SKM-1 (cell line): Measurements from ENCODE around the gene KLF3.
"Not testable (repeated sequence)": the region's sequence is repeated elsewhere in the genome, so short reads cannot be mapped to it uniquely, and the experiment has no call there.

Experiments used
- DNase-seq: peaks from one replicate; lab custom pipeline; 2025; ENCODE audit not compliant: unreplicated experiment; lab: John Stamatoyannopoulos, UW

The KLF3 gene

DNA sequence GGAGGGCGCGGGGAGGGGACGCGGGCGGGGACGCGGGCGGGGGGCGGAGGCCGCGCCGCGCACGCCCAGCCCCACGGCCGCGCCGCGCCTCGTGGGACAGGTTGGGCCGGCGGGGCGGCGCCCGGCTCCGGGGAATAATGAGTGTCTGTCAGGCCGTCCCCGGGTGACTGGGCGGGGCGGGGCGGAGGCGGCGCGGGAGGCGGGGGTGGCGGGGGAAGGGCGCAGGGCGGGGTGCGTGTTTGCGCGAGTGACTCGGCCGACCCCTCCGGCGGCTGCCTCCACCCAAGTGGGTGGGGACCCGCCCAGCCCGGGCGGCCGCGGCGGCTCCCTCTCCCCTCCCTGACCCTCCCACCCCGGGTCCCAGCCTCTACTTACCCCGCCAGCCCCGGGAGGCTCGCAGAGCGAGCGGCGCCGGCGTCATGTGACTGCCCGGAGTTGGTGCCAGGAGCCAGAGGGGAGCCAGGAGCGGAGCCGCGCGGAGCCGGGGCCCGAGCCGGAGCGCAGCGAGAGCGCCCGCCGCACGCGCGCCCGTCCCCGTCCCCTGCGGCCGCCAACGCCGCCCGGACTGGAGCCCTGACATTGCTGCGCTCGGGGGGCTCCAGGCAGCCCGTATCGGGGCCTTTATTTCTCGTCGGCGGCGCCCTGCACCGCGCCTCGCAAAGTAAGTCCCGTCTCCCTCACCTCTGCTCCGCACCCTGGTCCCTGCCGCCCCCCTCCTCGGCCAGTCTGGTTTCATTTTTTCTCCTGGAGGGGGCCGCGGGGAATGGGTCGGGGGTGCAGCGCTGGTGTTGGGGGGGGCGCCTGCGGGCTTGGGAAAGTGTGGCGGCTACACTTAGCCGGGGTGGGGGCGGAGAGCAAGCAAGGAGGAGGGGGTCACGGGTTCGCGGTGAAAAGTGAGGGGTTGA is at the start of gene KLF3:
Gene KLF3, plus strand, starts transcription at position 399 of the 905 bp plus-strand sequence. CDS start 16,427 bp downstream, outside the sequence.
- peak; percentile 74 for DNase-seq

DNA sequence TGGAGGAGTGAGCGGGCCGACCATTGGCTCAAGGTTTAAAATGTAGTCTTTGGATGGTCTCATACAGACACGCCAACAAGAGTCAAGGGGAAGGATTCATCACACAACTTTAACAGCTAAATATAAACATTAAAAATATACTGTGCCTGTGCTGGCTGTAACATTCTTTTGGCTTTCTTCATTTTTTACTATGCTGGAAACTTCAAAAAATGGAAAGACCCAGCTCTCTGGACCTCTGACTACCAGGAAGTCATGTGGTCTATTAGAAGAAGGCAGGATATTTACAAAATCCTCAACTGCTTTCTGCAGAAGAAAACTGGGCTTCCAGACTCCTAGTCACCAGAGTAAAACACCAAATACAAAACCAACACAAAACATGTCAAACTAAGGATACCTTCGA is 49.8 kb upstream of the KLF3 start:
- no peak for DNase-seq

DNA sequence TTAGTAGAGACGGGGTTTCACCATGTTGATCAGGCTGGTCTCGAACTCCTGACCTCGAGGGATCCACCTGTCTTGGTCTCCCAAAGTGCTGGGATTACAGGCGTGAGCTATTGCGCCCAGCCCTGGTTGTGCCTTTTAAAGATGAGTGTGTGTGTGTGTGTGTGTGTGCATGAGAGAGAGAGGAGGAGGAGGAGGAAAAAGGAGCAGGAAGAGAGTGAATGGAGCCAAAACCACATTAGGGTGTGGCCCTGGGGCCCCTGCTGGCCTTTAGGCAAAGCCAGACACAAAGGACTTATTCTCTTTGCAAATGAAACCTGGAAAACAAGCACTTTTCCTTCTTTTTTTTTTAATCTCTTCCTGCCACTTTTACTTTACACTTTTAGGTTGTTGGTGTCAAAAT is 48.2 kb upstream of the KLF3 start:
- DNase-seq = no peak

DNA sequence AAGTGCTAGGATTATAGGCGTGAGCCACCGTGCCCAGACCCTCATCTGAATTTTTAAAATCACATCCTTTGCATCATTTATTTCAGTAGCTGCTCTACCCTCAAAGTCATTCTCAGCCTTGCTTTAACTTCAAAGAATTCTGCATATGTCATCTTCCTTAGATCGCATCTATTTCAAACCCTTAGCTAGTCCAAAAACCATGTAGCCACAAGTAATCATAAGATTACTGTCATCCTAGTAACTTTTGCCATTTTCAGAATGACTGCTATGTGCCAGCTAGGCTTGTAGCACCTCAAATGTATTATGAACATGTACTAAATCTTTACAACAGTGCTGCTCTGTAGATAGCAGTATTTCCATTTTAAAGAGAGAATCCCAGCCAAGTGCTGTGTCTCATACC is 45.5 kb upstream of the KLF3 start:
- DNase-seq = no peak

DNA sequence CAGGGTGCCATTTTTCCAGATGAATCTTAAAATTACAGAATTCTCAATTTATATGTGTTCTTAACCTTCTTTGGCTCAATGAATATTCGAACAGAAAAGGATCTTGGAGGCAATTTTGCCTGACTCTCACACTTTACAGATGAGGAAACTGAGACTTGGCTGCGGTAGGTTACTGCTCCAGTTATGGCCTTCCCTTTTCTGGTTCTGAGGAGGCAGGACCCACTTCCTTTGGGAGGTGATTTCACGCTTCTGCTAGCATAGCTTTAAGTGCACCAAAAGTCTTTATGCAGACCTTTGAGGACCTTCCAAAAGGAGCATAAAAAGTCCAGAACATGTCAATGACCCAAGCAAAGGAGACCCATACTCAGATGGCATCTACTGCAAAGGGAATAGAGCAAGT is 44.7 kb upstream of the KLF3 start:
- DNase-seq = no peak

DNA sequence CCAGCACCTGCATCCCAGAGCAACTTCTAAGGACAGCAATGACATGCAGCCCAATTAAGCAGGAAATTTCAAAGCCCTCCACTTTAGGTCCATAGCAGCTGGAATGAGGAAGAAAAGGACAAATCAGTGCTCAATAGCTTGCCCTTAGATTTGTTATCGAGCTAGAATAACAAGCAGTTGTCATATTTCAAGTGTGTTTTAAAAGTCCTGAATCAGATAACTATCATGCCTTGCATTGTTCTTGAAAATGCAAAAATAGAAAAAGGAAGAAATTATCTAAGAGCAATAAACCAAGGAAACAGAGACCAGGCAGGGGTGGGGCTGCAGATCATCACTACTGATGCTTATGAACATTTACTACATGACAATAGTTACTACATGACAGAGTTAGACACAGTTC is 43.9 kb upstream of the KLF3 start:
- DNase-seq = no peak

DNA sequence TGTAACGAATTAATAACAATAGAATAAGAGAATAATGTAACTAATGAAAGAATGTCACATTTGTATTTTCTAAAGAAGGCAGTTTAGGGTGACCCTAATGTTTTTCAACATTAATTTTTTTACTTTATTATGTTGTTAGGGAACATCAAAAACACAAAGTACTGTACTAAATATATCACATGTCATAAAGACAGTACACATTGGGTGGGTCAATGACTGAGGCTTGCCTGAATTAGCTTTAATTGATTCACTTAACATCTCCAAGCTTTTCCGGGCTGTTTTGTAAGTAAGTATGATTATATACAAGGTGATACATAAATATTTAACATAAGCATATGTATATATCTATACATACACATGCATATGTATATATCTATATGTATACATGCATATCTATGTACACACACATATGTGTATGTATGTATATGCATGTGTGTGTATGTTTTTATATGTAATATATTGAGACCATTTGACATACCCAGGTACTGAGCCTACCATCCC is 43.4 kb upstream of the KLF3 start:
- DNase-seq = no peak

DNA sequence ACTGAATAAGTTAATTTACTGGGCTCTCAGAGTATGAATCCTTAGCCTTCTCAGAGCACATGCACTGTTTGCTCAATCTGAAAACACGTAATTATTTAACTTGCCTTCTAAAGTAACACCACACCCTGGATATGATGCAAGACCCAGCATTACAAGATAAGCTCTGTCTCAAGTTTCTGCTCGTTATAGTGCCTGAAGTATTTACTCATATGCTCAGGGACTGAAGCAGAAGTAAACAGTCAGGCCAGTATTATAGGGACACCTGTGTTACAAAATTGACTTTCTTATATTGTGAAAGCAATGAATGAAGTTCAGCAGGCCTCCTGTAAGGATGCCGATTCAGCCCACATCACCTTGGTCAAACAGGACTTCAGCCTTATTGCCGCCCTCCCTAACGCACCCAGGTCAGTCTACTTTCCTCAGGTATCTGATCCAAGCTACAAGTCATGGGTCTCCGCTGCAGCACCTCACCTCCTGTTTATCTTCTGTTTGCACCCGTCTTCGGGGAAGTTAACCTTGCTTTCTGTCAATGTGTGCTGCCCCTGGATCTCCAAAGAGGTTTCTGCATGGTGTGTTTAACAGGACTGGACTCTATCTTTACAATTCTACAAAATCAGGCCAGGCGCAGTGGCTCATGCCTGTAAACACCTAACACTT is 42.8 kb upstream of the KLF3 start:
- peak; percentile 61 for DNase-seq

DNA sequence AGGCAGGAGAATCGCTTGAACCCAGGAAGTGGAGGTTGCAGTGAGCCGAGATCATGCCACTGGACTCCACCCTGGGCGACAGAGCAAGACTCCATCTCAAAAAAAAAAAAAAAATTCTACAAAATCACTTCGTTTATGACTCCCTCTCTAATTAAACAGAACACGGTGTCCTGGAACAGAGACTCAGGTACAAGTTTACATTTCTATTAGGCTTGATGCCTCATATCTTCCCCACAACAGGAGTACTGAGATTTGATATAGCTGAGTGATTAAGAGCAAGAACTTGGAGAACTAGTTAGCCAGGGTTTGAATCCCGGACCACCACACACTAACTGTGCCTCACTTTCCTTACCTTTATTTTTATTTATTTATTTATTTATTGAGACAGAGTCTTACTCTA is 42.2 kb upstream of the KLF3 start:
- no peak for DNase-seq

DNA sequence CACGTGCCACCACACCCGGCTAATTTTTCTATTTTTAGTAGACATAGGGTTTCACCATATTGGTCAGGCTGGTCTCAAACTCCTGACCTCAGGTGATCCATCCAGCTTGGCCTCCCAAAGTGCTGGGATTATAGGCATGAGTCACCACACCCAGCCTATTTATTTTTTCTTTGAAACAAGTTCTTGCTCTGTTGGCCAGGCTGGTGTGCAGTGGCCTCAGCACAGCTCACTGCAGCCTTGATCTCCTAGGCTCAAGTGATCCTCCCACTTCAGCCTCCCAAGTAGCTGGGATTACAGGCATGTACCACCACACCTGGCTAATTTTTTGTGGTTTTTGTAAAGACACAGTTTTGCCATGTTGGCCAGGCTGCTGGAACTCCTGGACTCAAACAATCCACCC is 41.7 kb upstream of the KLF3 start:
- DNase-seq = not testable (repeated sequence)

DNA sequence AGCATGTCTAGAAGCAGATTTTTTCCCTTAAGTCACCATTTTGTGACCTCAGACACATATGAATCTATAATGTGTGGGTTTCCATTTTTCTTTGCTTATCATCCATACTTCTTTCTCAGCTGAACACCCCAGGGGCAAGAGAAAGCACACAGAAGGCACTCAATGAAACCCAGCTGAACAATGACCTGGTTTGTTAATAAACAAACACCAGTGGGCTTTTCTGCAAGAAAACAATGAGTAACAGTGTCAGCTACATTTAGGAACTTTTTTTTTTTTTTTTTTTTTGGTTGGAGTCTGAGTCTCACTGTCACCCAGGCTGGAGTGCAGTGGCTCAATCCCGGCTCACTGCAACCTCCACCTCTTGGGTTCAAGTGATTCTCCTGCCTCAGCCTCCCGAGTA is 40.7 kb upstream of the KLF3 start:
- no peak for DNase-seq

DNA sequence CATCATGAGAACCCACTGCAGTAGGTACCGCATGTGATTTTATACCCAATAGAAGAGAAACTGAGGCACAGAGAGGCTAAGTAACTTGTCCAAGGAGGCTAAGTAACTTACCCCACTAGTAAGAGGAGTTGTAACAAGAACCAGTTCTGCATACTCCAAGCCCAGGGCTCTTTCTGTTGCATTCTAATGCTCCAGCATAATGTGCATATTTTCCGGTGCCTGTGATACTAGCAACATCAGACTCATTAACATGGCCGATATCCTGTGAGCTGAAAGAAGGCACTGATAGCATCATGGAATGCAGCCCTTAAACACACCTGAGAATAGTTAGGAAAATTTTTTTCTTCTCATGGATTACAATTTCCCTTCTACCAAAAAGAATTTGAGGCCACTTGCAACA is 39.7 kb upstream of the KLF3 start:
- DNase-seq = no peak

DNA sequence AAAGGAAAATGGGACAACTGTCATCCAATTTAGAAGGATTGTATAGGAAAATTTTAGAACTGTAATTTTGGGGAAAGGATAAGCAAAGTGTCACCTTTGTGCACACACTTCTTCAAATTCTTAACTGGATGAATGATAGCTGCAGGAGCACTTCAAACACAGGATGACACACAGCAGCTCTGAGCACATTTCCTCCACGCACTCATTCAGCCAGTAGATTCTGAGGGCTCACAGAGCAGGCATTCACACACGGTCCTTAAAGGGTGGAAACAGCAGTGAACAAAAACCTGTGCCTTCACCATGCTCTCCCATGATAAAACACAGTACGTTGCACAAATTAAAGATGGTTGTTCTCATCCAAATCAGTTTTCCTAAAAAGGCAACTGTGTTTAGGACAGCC is 38.5 kb upstream of the KLF3 start:
- no peak for DNase-seq

DNA sequence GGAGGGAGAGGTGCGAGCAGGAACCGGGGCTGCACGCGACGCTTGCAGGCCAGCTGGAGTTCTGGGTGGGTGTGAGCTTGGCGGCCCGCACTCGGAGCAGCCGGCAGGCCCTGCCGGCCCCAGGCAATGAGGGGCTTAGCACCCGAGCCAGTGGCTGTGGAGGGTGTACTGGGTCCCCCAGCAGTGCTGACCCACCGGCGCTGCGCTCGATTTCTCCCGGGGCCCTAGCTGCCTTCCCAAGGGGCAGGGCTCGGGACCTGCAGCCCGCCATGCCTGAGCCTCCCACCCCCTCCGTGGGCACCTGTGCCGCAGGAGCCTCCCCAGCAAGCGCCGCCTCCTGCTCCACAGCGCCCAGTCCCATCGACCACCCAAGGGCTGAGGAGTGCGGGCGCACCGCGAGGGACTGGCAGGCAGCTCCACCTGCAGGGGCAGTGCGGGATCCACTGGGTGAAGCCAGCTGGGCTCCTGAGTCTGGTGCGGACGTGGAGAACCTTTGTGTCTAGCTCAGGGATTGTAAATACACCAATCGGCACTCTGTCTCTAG is 37.0 kb upstream of the KLF3 start:
- not testable (repeated sequence) for DNase-seq

DNA sequence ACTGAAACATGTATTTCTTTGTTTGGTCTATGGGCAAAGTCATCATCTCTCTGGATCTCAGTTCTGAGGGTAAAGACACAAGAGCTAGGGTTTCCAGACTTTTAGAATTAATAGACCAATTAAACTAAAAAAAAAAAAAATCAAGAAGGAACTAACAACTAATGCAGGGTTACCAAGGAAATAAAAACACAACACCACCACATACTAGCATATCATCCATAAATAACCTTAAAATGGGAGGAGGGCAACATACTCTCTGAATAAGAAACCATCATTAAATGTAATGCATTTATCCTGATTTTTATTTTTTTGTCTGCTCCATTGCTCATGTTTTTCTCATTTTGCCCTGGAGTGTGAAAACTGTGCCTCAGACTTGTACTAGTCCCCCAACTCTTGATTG is 33.5 kb upstream of the KLF3 start:
- no peak for DNase-seq

DNA sequence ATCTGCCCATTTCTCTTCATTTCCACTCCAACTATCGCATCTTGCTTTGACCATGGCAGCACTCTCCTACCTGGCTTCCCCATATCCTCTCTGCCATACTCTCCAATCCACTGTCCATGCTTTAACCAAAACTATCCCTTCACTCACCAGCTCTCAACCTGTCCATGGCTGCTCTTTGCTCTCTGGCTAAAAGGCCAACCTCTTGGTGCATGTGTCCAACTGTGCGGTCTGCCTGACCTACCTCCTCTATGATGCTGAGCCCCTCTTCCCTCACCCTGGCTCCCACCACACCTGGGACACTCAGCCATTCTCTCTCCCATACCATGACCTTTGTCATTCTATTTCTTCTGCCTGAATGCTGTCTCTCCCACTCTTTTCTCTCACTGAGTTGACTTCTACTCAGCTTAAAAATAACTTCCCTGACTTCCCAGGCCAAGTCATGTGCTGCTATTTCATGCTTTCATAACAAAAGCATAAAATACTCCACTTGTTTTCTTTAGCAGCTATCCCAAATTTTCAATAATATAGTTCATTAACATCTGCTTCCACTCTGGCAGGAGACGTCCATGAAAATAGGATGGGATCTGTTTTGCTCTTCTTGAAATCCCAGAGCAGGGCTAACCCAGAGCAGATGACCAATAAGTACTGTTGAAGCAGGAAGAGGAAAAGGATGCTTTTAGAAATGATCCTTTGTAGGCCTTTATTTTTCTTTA is 29.8 kb upstream of the KLF3 start:
- DNase-seq = no peak

DNA sequence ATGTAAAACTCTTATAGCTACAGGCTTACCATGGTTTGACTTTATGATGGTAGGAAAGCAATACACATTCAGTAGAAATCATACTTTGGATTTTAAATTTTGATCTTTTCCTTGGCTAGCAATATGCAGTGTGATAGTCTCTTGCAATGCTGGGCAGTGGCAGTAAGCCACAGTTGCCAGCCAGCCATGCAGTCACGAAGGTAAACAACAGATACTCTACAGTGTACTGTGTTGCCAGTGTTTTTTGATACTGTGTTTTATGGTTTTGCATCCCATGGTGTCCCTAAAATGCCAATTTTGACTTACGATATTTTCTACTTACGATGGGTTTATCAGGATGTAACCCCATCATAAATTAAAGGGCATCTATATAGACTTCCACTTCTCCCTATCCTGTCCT is 24.8 kb upstream of the KLF3 start:
- DNase-seq = no peak

DNA sequence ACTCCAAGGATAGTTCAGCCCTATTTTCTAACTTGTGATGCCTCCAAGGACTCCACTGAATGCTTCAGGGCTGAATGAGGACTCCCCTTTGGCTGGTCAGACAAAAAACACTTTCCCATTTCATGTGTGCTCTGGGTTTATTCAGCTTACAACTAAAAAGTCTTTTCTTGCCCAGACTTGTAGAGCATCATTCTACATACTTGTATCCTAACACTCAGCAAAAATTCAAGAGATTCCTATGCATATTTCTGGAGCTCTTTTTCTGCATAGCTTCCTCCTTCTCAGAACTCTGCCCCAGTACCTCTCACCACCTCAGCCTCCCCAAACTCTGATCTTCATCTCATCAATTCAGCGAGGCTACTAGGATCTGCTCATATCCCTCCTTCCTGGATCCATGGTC is 22.2 kb upstream of the KLF3 start:
- no peak for DNase-seq

DNA sequence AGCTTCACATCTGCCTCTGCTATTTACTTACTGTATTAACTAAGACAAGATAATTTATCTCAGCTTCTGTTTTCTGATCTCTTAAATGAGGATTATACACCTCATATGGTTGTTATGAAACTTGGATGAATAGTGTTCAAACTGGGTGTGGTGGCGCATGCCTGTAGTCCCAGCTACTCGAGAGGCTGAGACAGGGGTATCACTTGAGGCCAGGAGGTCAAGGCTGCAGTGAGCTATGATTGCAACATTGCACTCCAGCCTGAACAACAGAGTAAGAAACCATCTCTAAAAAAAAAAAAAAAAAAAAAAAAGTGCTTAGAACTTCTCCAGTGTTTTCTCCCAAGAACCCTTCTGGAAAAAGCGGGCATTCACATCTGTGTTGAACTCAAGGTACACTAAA is 19.8 kb upstream of the KLF3 start:
- no peak for DNase-seq

DNA sequence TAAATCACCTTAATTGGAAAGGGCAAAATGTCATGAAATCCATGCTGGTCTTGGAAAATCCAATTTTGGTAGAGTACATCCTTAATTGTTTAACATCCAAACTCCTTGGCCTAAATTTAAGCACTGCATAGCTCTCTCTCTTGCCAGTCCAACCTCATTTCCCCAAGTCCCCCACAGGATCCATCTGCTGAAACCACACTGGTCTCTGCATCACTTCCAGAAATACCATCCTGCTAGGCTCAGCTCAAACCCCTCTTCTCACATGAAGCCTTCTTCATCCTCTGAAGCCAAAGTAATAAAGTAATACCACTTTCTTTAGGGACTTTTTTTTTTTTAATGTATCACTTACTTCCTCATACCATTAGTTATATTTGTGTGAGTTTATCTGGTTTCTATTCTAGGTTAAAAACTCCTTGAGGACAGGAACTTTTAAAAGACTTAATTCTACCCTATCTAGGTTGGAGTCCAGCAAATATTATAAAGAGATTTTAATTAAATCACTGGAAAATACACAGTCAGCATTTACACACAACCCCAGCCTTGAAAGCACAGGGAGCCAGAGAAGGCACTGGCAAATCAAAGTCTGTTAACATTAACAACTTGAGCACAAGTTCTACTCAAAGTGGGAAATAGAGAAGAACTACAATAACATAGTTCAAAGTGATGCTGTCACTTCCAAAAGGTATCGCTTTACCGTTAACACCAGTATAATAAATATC is 16.7 kb upstream of the KLF3 start:
- no peak for DNase-seq

DNA sequence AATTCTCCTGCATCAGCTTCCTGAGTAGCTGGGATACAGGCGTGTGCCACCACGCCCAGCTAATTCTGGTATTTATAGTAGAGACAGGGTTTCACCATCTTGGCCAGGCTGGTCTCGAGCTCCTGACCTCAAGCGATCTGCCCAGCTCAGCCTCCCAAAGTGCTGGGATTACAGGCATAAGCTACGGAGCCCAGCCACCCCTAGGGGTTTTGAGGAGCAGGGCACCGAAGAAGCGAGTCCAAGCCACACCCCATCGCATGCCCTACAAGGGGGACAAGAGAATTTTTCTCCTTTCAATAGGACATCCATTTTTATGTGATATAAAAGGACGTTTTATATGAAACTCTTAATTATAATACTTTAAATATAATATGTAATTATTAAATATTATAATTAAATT is 13.9 kb upstream of the KLF3 start:
- no peak for DNase-seq
